Activated CD8-positive, alpha-beta T cell treated with anti-CD3 and anti-CD28 coated beads for 36 hours (primary cell): Measurements from ENCODE around the gene SHC2. TPM values are rescaled to one million over a fixed set of nuclear protein-coding genes. Genes with fewer than 3 reads are reported as not detected.

Experiments used
- ATAC-seq: fragments of 200-7000 bp; cut with Tn5 transposase; one replicate; pipeline ENCODE4 v1.10.0; 2021; ENCODE audit warnings: mild to moderate bottlenecking, moderate library complexity
- CTCF ChIA-PET: fragments of 350-600 bp; sonication (Branson Sonifier 250); formaldehyde crosslinking; loops from one replicate; lab custom pipeline; 2021; ENCODE audit warnings: antibody characterized with exemption; lab: Charles Lee
- POLR2A ChIA-PET: fragments of 350-600 bp; sonication (Branson Sonifier 250); formaldehyde crosslinking; loops from one replicate; lab custom pipeline; 2021; ENCODE audit warnings: antibody characterized with exemption; lab: Charles Lee
- DNase-seq: peaks from one replicate; pipeline ENCODE4 v3.0.0-alpha.2; 2020
- H3K27ac Mint-ChIP-seq: one replicate; pipeline ENCODE4 v1.8.0; 2021; ENCODE audit warnings: mild to moderate bottlenecking, mixed read lengths
- H3K27me3 Mint-ChIP-seq: one replicate; pipeline ENCODE4 v1.8.0; 2021; ENCODE audit warnings: mixed read lengths
- H3K36me3 Mint-ChIP-seq: one replicate; pipeline ENCODE4 v1.8.0; 2021; ENCODE audit warnings: low read depth, mixed read lengths
- H3K4me1 Mint-ChIP-seq: one replicate; pipeline ENCODE4 v1.8.0; 2021; ENCODE audit warnings: low read depth, mixed read lengths
- H3K4me3 Mint-ChIP-seq: one replicate; pipeline ENCODE4 v1.8.0; 2021; ENCODE audit warnings: mild to moderate bottlenecking, moderate library complexity, mixed read lengths
- H3K9me3 Mint-ChIP-seq: one replicate; pipeline ENCODE4 v1.8.0; 2021; ENCODE audit warnings: mixed read lengths
- intact Hi-C: fragments of 100-400 bp; cut with micrococcal nuclease; formaldehyde crosslinking; loops from one replicate; pipeline ENCODE4 v1.10.0; 2022
- total RNA-seq, 2 experiments: library from RNA; stranded (reverse); gene quantifications; one replicate each; pipeline ENCODE4 v1.2.3, GENCODE V29; 2021
- TF ChIP-seq, protein P1 (sequence below): fragments of 200-600 bp; IDR thresholded peaks from one replicate; pipeline ENCODE4 v1.8.0; 2022; ENCODE audit warnings: antibody characterized with exemption, mild to moderate bottlenecking

The SHC2 gene
- total RNA-seq, 2 experiments from 2014 or later = 0.25 to 0.45 TPM

DNA sequence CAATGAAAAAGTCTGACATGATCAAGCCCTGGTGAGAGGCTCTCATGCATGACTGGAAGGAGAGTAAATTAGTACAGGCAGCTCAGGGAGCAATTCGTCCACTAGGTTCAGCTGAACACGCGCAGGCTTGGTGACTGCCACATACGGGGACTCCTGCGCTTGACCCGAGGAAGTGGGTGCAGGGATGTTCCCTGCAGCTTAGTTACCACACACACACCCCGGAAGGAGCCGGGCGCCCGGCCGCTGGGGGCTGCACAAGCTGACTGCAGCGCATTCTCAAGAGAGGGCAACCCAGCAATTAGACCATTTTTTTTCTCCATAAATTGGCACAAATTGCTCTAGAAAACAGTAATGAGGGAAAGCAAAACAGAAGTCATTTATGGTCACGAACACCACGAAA, 93.3 kb downstream of the SHC2 start:
- ATAC-seq = no peak
- no peaks in the 10 kb centered on the region for H3K9me3 Mint-ChIP-seq
- no peaks in the 10 kb centered on the region for H3K4me1 Mint-ChIP-seq
- peaks cover 14% of the 10 kb centered on the region for H3K27me3 Mint-ChIP-seq
- intact Hi-C loops = no loop called here
- H3K4me3 Mint-ChIP-seq = no peak overlapping the region
- no peak for DNase-seq
- TF ChIP-seq, protein P1, sequence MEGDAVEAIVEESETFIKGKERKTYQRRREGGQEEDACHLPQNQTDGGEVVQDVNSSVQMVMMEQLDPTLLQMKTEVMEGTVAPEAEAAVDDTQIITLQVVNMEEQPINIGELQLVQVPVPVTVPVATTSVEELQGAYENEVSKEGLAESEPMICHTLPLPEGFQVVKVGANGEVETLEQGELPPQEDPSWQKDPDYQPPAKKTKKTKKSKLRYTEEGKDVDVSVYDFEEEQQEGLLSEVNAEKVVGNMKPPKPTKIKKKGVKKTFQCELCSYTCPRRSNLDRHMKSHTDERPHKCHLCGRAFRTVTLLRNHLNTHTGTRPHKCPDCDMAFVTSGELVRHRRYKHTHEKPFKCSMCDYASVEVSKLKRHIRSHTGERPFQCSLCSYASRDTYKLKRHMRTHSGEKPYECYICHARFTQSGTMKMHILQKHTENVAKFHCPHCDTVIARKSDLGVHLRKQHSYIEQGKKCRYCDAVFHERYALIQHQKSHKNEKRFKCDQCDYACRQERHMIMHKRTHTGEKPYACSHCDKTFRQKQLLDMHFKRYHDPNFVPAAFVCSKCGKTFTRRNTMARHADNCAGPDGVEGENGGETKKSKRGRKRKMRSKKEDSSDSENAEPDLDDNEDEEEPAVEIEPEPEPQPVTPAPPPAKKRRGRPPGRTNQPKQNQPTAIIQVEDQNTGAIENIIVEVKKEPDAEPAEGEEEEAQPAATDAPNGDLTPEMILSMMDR = no peak
- no peak overlapping the region for H3K27ac Mint-ChIP-seq
- ChIA-PET POLR2A (no interaction called here), CTCF (no interaction called here)
- H3K36me3 Mint-ChIP-seq = no peaks in the 10 kb centered on the region

DNA sequence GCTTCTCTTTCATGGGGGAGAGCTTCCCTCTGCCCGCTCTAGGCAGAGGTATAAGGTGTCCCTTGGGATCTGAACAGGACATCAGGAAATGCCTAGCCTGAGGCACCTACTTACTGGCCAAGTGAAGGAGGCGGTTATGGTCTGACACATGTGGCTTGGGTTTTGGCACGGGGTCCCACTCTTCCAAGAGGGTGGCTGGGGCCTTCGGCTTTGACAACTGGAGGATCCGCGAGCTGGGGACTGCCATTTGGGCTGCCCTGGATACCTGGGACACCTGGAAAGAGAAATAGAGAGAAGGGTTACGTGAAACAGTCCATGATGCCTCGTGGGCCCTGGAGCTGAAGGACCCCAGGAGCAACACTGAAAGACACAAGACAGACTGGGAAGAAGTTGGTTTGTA, 93.9 kb downstream of the SHC2 start:
- peaks cover 14% of the 10 kb centered on the region for H3K27me3 Mint-ChIP-seq
- no peak overlapping the region for H3K4me3 Mint-ChIP-seq
- TF ChIP-seq, protein P1 = no peak
- no peaks in the 10 kb centered on the region for H3K9me3 Mint-ChIP-seq
- no peaks in the 10 kb centered on the region for H3K36me3 Mint-ChIP-seq
- no peaks in the 10 kb centered on the region for H3K4me1 Mint-ChIP-seq
- ChIA-PET POLR2A (no interaction called here), CTCF (no interaction called here)
- DNase-seq (no peak), ATAC-seq (no peak)
- intact Hi-C loops = no loop called here
- H3K27ac Mint-ChIP-seq = no peak overlapping the region

Other genes with a start within 250 kb of the SHC2 start
- gene PLPP2, start 169.6 kb downstream of the SHC2 start, total RNA-seq = under 1 TPM in 1 of 2 experiments, not detected in 1; 0.36 TPM
- 10 to 100 TPM; 20.0 to 20.4 TPM for gene MIER2, start 116.2 kb downstream of the SHC2 start, total RNA-seq
- under 1 TPM; 0.13 to 0.25 TPM for gene C2CD4C, start 51.9 kb downstream of the SHC2 start, total RNA-seq
- gene MADCAM1, start 35.5 kb upstream of the SHC2 start, total RNA-seq = under 1 TPM; 0.20 to 0.22 TPM
- 1 to 10 TPM; 8.9 to 9.3 TPM for gene TPGS1, start 46.5 kb upstream of the SHC2 start, total RNA-seq
- gene CDC34, start 70.7 kb upstream of the SHC2 start, total RNA-seq = 10 to 100 TPM; 38.1 to 43.7 TPM
- 10 to 100 TPM; 52.7 to 58.5 TPM for gene GZMM, start 83.0 kb upstream of the SHC2 start, total RNA-seq
- gene BSG, start 111.6 kb upstream of the SHC2 start, total RNA-seq = 100 to 1,000 TPM; 159 to 160 TPM
- gene HCN2, start 128.8 kb upstream of the SHC2 start, total RNA-seq = under 1 TPM; 0.18 TPM
- 10 to 100 TPM; 66.6 to 67.9 TPM for gene POLRMT, start 172.5 kb upstream of the SHC2 start, total RNA-seq
- gene FGF22, start 178.8 kb upstream of the SHC2 start, total RNA-seq = under 1 TPM in 1 of 2 experiments, not detected in 1; 0.16 TPM
- 100 to 1,000 TPM in 1 of 2 experiments, 10 to 100 TPM in 1; 99.1 to 101 TPM for gene RNF126, start 202.2 kb upstream of the SHC2 start, total RNA-seq
- 10 to 100 TPM; 12.3 TPM for gene FSTL3, start 215.4 kb upstream of the SHC2 start, total RNA-seq
- not detected for gene PRSS57, start 234.4 kb upstream of the SHC2 start, total RNA-seq
- under 1 TPM; 0.22 to 0.36 TPM for gene PALM, start 247.9 kb upstream of the SHC2 start, total RNA-seq